ENCODE results near the gene TCEANC.

TCEANC gene

GRCh38 chrX:13685126-13685763, 32.3 kb downstream of the TCEANC start:
- H3K4me3 ChIP-seq (ENCODE audit: low read depth, low read length) = no peak overlapping the region
- TF ChIP-seq, protein P1, sequence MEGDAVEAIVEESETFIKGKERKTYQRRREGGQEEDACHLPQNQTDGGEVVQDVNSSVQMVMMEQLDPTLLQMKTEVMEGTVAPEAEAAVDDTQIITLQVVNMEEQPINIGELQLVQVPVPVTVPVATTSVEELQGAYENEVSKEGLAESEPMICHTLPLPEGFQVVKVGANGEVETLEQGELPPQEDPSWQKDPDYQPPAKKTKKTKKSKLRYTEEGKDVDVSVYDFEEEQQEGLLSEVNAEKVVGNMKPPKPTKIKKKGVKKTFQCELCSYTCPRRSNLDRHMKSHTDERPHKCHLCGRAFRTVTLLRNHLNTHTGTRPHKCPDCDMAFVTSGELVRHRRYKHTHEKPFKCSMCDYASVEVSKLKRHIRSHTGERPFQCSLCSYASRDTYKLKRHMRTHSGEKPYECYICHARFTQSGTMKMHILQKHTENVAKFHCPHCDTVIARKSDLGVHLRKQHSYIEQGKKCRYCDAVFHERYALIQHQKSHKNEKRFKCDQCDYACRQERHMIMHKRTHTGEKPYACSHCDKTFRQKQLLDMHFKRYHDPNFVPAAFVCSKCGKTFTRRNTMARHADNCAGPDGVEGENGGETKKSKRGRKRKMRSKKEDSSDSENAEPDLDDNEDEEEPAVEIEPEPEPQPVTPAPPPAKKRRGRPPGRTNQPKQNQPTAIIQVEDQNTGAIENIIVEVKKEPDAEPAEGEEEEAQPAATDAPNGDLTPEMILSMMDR (IDR thresholded peaks at IDR 0.05; ENCODE audit: borderline replicate concordance, insufficient read depth, low read depth, low read length) = no peak

GRCh38 chrX:13687203-13687602, 34.3 kb downstream of the TCEANC start:
- TF ChIP-seq, protein P1 (IDR thresholded peaks at IDR 0.05; ENCODE audit: borderline replicate concordance, insufficient read depth, low read depth, low read length) = no peak
- H3K4me3 ChIP-seq (ENCODE audit: low read depth, low read length) = no peak overlapping the region

GRCh38 chrX:13688384-13688957, 35.5 kb downstream of the TCEANC start:
- peak overlapping the region; percentile 93 for H3K4me3 ChIP-seq (ENCODE audit: low read depth, low read length)
- TF ChIP-seq, protein P1 (IDR thresholded peaks at IDR 0.05; ENCODE audit: borderline replicate concordance, insufficient read depth, low read depth, low read length) = no peak

DNA sequence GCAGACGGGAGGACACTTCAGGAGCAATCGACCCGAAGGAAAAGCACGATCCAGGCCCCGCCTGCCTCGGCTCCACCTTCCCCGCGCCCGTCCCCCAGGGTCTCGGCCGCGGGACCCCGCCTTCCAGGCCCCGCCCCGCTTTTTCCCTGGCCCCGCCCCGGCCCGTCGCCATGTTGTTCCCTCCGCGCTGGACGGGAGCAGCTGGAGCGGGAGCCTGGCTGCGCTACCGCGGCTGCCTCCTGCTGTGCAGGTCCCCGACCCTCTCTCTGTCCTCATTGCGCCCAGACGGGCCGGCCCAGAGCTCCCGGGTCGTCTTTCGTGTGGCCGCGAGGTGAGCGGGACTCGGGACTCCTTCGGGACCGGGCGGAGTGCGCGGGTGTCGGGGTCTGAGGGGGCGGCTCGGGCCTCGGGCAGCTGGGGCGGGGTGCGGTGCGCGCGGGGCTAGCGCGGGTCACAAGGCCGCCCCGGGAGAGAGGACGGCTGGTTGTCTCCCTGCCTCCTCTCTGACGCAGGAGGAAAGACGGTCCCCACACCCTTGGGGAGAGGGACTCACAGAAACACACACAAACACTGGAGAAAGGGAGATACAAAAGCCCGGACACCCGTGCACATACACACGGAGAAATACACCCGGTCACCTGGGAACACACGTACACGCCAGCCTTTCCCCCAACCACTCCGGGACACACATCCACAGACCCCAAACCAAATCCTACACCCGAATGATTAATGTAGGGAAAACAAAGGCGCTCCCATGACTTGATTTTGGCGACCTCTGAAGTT, 36.2 kb downstream of the TCEANC start, which contains the start of gene RAB9A:
TSS of gene RAB9A (plus strand) at position 171 of the 783 bp plus-strand sequence. CDS start 19,619 bp downstream, outside the sequence.
- TF ChIP-seq, protein P1 (IDR thresholded peaks at IDR 0.05; ENCODE audit: borderline replicate concordance, insufficient read depth, low read depth, low read length) = no peak
- peak within 1 kb of the TSS; percentile 93 for H3K4me3 ChIP-seq (ENCODE audit: low read depth, low read length)

DNA sequence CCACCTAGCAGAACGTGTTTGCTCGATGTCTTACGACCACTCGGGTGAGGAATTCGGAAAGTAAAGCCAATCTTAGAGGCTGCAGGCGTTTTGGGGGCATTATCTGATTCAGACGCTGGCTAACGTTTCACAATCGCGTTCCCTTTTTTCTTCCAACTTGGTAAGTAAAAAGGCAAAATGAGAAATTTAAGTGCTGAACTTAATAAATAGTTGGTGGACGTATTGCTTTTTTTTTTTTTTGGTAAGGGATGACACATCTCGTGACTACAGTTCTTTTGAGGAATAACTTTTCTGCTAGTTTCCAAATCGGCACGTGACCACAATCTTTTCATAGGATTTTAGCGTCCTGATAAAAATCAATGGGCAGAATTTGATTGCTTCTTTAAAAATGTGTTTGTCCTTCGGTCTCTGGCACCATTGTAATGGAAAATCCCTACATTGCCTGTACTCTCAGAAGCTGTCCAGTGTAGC, 36.8 kb downstream of the TCEANC start:
- peak overlapping the region; percentile 93 for H3K4me3 ChIP-seq (ENCODE audit: low read depth, low read length)
- TF ChIP-seq, protein P1 (IDR thresholded peaks at IDR 0.05; ENCODE audit: borderline replicate concordance, insufficient read depth, low read depth, low read length) = no peak

DNA sequence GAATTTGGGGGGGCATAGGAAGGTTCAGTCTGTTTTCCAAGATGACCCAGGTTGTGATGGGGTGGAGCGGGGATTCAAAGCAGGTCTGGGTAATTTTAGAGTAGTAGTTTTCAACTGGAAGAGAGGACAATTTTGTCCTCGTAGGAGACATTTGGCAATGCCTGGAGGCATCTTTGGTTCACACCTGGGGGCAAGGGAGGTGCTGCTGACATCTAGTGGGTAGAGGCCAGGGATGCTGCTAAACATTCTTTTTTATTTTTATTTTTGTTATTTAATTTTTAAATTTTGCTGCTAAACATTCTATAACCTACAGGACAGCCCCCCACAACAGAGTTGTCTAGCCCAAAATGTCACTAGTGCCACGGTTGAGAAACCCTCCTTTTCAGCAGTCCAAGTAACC, 37.9 kb downstream of the TCEANC start:
- TF ChIP-seq, protein P1 (IDR thresholded peaks at IDR 0.05; ENCODE audit: borderline replicate concordance, insufficient read depth, low read depth, low read length) = peak; percentile 43; the same call in 1 of the 2 replicates
- H3K4me3 ChIP-seq (ENCODE audit: low read depth, low read length) = peak overlapping the region; percentile 93

Measured in GM12875 (cell line).